ENCODE data around the gene GLIS1.

Gene GLIS1

DNA sequence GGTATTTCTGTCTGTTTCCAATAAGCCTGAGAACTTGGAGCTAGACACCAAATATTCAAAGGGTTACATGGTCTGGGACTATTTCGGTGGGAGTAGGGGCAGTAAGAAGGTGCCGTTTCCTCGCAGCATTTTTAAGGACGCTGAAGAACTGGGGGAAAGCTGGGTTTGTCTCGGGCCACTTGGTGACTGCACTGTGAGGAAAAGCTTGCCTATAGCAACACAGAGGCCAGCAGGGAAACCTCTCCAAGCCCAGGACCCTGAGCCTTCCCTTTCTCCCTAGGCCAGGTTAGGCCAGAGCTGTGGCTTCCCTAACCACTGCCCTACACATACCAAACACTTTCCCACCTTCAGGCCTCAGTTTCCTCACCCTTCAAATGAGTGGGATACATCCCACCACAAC lies 3.3 kb downstream of the GLIS1 start:
- DNase-seq (ENCODE audit: low spot score): no peak

- DNase-seq (ENCODE audit: low spot score): no peak
Measured at GRCh38 chr1:53735261-53735660, 3.7 kb downstream of the GLIS1 start.

GRCh38 chr1:53734650-53735211 lies 4.2 kb downstream of the GLIS1 start:
- DNase-seq (ENCODE audit: low spot score): no peak

DNA sequence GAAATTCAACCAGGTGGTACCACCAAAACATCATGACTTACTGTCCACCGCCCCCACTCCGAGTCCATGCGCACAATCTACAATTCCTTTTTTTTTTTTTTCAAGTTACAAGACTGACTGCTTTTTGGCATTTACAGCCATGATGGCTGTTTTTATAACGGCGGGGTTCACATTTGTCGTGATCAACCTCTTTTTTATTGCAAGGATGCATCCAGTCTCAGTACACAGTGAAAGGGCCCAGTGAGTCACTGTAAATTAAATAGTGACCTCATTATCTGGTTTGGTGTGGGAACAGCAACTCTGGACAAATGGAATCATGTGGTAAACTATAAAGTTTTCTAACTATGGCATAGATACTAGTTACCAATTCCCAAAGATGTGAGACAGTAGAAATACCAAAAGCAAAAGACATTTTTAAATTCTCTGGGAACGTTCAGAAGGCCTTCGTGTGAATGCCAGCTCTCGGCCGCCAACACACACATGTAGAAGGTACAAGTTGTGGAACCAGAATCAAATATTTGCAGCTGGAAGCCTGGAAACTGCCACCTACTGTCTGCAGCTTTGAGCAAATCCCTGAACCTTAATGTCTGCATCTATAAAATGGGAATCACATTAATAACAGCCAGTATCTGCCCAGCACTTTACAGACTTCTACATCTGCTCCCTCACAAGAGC lies 4.9 kb downstream of the GLIS1 start:
- no peak for DNase-seq (ENCODE audit: low spot score)

DNA sequence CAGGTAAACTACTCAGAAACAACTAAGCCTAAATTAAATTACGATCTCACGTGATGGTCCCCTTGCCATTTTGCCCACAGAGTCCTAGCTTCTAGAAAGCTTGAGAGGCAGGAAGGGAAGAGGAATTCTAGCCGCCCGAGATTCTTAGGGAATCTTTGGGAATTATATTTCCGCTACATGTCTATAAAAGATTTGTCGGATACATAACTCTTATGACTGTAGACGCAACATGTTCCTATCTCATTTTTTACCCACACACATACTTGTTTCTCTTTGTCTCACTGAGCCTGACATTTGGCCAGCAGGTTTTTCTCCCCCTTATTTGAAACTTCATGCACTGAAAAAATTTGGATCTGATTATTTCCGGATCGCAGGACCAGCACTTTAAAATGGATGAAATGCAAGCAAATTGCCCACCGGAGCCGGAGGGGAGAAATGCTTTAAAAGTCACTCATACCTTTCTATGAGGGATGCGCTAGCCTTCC lies 5.5 kb downstream of the GLIS1 start:
- no peak for DNase-seq (ENCODE audit: low spot score)

DNA sequence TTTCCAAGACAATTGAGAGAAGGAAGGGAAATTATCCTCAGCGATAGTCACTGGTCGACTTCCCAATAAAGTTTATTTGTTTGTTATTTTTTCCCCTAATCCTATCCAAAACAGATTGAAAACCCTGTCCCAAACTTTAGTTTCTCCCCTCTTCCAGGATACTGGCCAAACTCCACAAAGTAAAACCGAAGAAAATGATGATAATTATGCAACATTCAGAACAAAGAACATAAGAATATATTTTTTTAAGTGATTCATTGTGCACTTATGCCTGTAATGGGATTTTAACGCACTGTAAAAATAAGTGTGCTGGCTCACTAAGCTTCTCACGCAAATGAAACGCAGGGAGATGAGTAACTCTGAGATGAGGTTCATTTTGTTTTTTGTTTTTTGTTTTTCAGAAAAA lies 6.0 kb downstream of the GLIS1 start:
- DNase-seq (ENCODE audit: low spot score): peak; percentile 64

DNA sequence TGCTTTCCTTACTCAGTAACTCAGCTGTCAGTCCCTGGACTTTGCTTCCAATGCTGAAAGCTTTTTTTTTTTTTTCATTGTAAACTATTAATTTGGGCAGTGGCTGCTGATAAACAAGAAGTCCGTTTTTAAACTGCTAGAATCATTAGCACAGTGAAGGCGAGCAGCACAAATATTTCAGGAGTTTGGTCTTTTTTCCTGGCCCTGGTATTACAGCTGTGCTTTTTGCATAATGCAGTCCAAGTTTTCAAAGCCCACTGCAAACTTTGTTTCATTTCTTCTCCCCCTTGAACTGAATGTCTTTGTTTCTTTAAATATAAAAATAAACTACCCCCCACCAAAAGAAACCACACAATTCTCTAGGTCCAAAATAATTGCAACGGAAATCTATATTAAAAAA lies 6.6 kb downstream of the GLIS1 start:
- no peak for DNase-seq (ENCODE audit: low spot score)

DNA sequence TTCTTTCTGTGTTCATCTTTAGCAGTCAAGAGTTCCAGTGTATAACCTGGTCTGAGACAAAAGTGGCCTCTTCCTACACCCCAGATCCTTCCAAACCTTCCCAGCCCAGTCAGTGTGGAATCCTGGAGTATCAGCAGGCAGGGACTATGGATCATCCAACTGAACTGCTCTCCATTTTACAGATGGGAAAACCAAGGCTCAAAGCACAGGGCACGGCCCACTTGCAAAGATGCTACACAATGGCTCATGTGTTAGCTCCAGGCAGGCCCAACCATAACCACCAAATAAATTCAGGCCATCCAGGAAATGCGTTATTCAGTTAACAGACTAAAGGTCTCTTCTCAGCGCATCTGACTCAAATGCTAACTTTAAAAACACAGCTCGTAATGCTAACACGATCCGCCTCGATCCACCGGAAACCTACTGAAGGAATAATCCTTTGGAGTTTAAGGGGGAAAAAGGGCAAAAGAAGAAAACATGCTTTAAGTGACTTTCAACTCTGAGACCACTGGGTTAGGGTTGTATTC lies 7.1 kb downstream of the GLIS1 start:
- no peak for DNase-seq (ENCODE audit: low spot score)

GRCh38 chr1:53731043-53731600 lies 7.8 kb downstream of the GLIS1 start:
- no peak for DNase-seq (ENCODE audit: low spot score)

- no peak for DNase-seq (ENCODE audit: low spot score)
Measured at GRCh38 chr1:53730224-53730865, 8.6 kb downstream of the GLIS1 start.

DNA sequence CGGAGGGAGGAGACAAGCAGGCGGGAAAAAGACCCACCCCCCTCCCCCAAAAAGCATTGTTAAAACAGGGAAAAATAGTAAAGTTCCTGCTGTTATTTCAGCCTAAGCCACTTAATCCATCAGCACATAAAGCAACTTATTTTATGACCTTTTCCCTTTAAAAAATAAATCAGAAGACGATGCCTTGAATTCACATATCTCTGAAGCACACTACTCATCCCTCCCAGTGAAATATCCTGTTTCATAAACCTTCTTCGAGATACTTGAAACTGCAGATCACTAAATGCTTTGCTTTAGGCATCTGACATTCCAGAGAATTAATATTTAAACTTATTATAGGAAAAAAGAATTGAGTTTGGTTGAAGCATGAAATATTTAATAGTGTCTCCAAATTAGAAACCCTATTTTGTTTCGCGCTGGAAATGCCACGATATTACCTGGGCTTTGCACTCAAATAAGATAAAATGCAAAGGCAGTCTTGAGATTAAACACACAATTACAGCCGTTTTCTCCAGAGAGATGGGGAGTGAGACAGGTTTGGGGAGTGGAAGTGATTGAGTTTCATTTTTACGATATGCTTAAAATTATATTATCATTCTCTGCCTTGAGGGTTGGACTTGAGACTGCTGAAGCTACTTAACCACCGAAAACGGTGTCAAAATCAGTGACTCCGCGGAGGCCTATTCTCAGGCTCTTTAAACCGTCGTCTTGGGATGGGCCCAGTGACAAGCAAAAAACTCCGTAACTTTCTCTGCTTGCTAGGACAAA lies 9.3 kb downstream of the GLIS1 start:
- DNase-seq (ENCODE audit: low spot score): no peak

- no peak for DNase-seq (ENCODE audit: low spot score)
Measured at GRCh38 chr1:53728702-53729455, 10.1 kb downstream of the GLIS1 start.

DNA sequence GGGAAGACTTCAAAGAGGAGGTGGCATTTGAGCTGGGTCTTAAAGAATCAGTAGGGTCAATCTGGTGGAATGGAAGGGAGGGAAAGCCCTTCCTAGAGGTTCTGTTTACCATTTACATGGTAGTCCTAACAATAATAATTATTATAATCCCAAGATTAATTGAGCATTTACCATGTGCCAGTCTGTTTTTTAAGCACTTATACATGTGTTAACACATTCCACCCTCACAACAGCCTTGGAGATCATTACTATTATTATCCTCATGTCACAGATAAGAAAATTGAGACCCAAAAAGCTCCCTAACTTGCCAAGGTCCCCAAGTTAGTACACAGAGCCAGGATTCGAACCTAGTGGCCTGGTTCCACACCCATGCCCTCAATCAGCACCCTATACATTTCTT lies 10.8 kb downstream of the GLIS1 start:
- DNase-seq (ENCODE audit: low spot score): no peak

- no peak for DNase-seq (ENCODE audit: low spot score)
Measured at GRCh38 chr1:53727461-53728092, 11.4 kb downstream of the GLIS1 start.

DNA sequence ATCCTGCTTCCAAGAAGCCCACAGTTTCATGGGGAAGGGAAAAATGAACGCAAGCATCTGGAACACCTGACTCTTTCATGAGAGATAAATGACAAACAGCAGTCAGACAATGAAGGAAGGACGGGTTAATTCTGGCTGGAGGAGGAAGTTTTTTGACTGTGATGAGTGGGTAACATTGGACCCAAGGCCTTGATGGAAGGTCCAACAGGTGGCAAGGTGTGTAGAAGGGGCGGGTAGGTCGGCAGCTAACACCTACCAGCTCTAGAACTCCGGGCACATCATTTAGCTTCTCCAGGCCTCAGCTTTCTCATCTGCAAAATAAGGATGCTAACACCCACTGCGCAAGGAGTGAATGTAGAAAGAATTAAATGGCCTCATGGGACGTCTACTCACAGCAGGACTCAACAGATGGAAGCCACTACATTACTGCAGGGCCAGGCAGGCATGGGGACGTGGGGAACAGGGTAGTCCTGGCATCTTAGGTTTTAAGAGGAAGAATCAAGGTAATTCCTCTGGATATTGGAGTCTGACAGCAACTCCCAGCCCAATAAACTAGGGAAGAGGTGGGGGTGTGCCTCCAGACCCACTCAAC lies 12.9 kb downstream of the GLIS1 start:
- DNase-seq (ENCODE audit: low spot score): no peak

- DNase-seq (ENCODE audit: low spot score): no peak
Measured at GRCh38 chr1:53725238-53725689, 13.7 kb downstream of the GLIS1 start.

- DNase-seq (ENCODE audit: low spot score): no peak
Measured at GRCh38 chr1:53722025-53722424, 16.9 kb downstream of the GLIS1 start.

- DNase-seq (ENCODE audit: low spot score): no peak
Measured at GRCh38 chr1:53721088-53721487, 17.9 kb downstream of the GLIS1 start.

GRCh38 chr1:53719469-53719868 lies 19.5 kb downstream of the GLIS1 start:
- no peak for DNase-seq (ENCODE audit: low spot score)

GRCh38 chr1:53718443-53718842 lies 20.5 kb downstream of the GLIS1 start:
- no peak for DNase-seq (ENCODE audit: low spot score)
